Lung (tissue), 12 donors: Measurements from ENCODE around the gene PCDH9. TPM values are rescaled to one million over a fixed set of nuclear protein-coding genes. Genes with fewer than 3 reads are reported as not detected.

Source experiments
- ATAC-seq: fragments of 200-7000 bp; cut with Tn5 transposase; one replicate; pipeline ENCODE4 v1.9.1; 2020; ENCODE audit warnings: moderate number of reproducible peaks; ENCODE audit not compliant: insufficient read depth, low FRiP score
- DNase-seq, 3 donors: peaks; one replicate each; pipeline ENCODE4 v3.0.0-alpha.2; 2013 to 2017
- H3K27ac ChIP-seq, 2 donors: one replicate each; pipeline ENCODE4 v1.5.1; 2013; ENCODE audit warnings: mild to moderate bottlenecking in 2 of 2, moderate library complexity in 2 of 2, control low read depth in 1 of 2, inconsistent platforms in 1 of 2, low read depth in 1 of 2, low read length in 1 of 2
- H3K27me3 ChIP-seq, 3 donors: one replicate each; pipeline ENCODE4 v1.5.1; 2013; ENCODE audit warnings: low read length in 2 of 3; ENCODE audit not compliant: control insufficient read depth in 3 of 3, insufficient read depth in 3 of 3
- H3K36me3 ChIP-seq, 4 donors: one replicate each; pipeline ENCODE4 v1.5.1; 2013; ENCODE audit warnings: low read length in 4 of 4, mild to moderate bottlenecking in 1 of 4, moderate library complexity in 1 of 4; ENCODE audit not compliant: control insufficient read depth in 4 of 4, insufficient read depth in 4 of 4
- H3K4me1 ChIP-seq, 5 donors: one replicate each; pipeline ENCODE4 v1.5.1; 2013; ENCODE audit warnings: low read length in 5 of 5, mild to moderate bottlenecking in 2 of 5, moderate library complexity in 1 of 5; ENCODE audit not compliant: control insufficient read depth in 5 of 5, insufficient read depth in 5 of 5
- H3K4me3 ChIP-seq: one replicate; pipeline ENCODE4 v1.5.1; 2013; ENCODE audit warnings: mild to moderate bottlenecking, control low read depth, moderate library complexity
- H3K9ac ChIP-seq, 2 donors: one replicate each; pipeline ENCODE4 v1.5.1; 2013; ENCODE audit warnings: low read length in 2 of 2, control low read depth in 1 of 2; ENCODE audit not compliant: insufficient read depth in 1 of 2
- H3K9me3 ChIP-seq, 4 donors: one replicate each; pipeline ENCODE4 v1.5.1; 2013; ENCODE audit warnings: low read length in 3 of 4, mild to moderate bottlenecking in 1 of 4, moderate library complexity in 1 of 4; ENCODE audit not compliant: control insufficient read depth in 4 of 4, insufficient read depth in 3 of 4
- WGBS, 2 donors: extraction: QIAGEN DNeasy Blood & Tissue Kit; methylation state at CpG; one replicate each; pipeline ENCODE4 v1.1.7; 2013; 5-methylcytosine and 5-hydroxymethylcytosine counted together
- polyA plus RNA-seq, 2 donors: library from polyadenylated mRNA; stranded (reverse); fragments of 200-250 nt; gene quantifications; one replicate each; pipeline ENCODE4 v1.2.1, GENCODE V29; 2013
- total RNA-seq, 2 donors: library from RNA; depleted of rRNA in 1 of 2; stranded (reverse); fragments of >200 nt in 1 of 2; gene quantifications; one replicate each; pipeline ENCODE4 v1.2.1, GENCODE V29; 2014 to 2021
- TF ChIP-seq, protein P1 (sequence below): IDR thresholded peaks from 2 replicates; pipeline ENCODE4 v1.5.1; 2012; ENCODE audit warnings: mild to moderate bottlenecking; ENCODE audit errors: control extremely low read depth, extremely low read depth
- donor health status: control.
- donor health status: control.
- donor health status: Bipolar disorder and iron deficiency.
- donor health status: healthy.
- donor health status: DM: yes; HTN: yes; CAD: no.

Gene PCDH9
- total and polyA plus RNA-seq, 4 donors = 0.68 to 22.2 (median 4.1) TPM

- H3K27ac ChIP-seq = no peak overlapping the region
- ATAC-seq (no peak), DNase-seq (no peak)
- H3K4me3 ChIP-seq = no peak overlapping the region
- TF ChIP-seq, protein P1, sequence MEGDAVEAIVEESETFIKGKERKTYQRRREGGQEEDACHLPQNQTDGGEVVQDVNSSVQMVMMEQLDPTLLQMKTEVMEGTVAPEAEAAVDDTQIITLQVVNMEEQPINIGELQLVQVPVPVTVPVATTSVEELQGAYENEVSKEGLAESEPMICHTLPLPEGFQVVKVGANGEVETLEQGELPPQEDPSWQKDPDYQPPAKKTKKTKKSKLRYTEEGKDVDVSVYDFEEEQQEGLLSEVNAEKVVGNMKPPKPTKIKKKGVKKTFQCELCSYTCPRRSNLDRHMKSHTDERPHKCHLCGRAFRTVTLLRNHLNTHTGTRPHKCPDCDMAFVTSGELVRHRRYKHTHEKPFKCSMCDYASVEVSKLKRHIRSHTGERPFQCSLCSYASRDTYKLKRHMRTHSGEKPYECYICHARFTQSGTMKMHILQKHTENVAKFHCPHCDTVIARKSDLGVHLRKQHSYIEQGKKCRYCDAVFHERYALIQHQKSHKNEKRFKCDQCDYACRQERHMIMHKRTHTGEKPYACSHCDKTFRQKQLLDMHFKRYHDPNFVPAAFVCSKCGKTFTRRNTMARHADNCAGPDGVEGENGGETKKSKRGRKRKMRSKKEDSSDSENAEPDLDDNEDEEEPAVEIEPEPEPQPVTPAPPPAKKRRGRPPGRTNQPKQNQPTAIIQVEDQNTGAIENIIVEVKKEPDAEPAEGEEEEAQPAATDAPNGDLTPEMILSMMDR = no peak
- H3K9ac ChIP-seq = no peak overlapping the region
- H3K9me3 ChIP-seq = no peaks in the 10 kb centered on the region
- H3K27me3 ChIP-seq = no peaks in the 10 kb centered on the region
- no peaks in the 10 kb centered on the region for H3K4me1 ChIP-seq
- 95 to 97% methylated on average over 4 of the region's 4 CpGs for WGBS, 2 donors
- no peaks in the 10 kb centered on the region for H3K36me3 ChIP-seq
Observed at GRCh38 chr13:66962953-66963352, 267.2 kb downstream of the PCDH9 start.

DNA sequence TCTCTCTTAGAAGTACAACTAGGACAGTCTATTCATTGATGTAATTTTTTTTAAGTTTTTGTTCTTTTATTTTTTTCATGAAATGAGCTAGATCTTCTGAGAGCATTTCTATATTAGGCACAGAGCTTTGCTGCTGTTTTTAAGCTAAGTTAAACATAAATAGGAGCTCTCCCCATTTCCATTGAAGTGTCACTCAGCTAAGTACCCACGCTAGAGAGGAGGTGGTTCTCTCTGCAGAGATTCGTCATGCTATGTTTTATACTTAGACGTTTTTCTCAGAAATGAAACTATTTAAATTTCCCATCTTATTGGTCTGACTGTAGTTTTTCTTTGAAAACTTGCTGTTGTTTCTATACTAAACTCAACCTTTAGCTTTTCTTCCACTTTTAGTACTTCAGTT, 271.5 kb downstream of the PCDH9 start:
- WGBS, 2 donors = 55 to 65% methylated on average over 3 of the region's 3 CpGs
- Histone ChIP-seq H3K27ac (no peak overlapping the region), H3K9ac (no peak overlapping the region), H3K27me3 (no peaks in the 10 kb centered on the region), H3K36me3 (no peaks in the 10 kb centered on the region), H3K4me1 (no peaks in the 10 kb centered on the region), H3K4me3 (no peak overlapping the region), H3K9me3 (no peaks in the 10 kb centered on the region)
- TF ChIP-seq, protein P1 = no peak
- no peak for ATAC-seq
- DNase-seq = peak in 1 of 3 donors; percentile 9

- no peak overlapping the region for H3K9ac ChIP-seq
- DNase-seq (no peak), ATAC-seq (no peak)
- TF ChIP-seq, protein P1 = no peak
- WGBS, 2 donors = 87 to 93% methylated on average over 4 of the region's 4 CpGs
- H3K4me3 ChIP-seq = no peak overlapping the region
- no peak overlapping the region for H3K27ac ChIP-seq
- no peaks in the 10 kb centered on the region for H3K4me1 ChIP-seq
- no peaks in the 10 kb centered on the region for H3K9me3 ChIP-seq
- H3K27me3 ChIP-seq = no peaks in the 10 kb centered on the region
- no peaks in the 10 kb centered on the region for H3K36me3 ChIP-seq
Observed at GRCh38 chr13:66952507-66952906, 277.6 kb downstream of the PCDH9 start.

DNA sequence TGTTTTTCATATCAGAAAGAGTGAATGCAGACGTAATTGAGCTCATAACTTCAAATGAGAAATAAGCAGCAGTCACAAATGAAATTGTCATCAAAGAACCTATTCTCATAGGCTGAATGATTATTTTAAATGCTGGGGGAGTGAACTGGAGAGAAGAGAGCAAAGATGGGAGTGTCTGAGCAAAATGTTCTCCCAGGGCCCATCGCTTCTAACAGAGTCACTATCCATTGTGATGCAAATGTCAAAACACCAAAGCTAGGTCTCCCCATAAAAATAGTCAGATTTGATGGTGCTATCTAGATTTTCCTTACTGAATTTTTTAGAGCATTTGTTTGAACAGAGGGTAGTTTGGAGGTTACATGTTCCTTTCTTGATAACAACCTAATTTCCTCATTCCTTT, 278.7 kb downstream of the PCDH9 start:
- 89 to 94% methylated on average over 2 of the region's 2 CpGs for WGBS, 2 donors
- Histone ChIP-seq H3K9ac (no peak overlapping the region), H3K4me1 (no peaks in the 10 kb centered on the region), H3K36me3 (no peaks in the 10 kb centered on the region), H3K27ac (no peak overlapping the region), H3K9me3 (no peaks in the 10 kb centered on the region), H3K4me3 (no peak overlapping the region), H3K27me3 (no peaks in the 10 kb centered on the region)
- TF ChIP-seq, protein P1 = no peak
- no peak for DNase-seq
- ATAC-seq = no peak
